DND-41 (cell line): ENCODE results near the gene UTP11.

Experiments used
- ATAC-seq: fragments of 200-7000 bp; cut with Tn5 transposase; 3 replicates; pipeline ENCODE4 v1.9.1; 2021; ENCODE audit warnings: low read depth; ENCODE audit not compliant: insufficient read depth
- DNase-seq: peaks from one replicate; pipeline ENCODE4 v3.0.0-alpha.2; 2020
- H2AFZ ChIP-seq: 2 replicates; pipeline ENCODE4 v1.6.0; 2012; ENCODE audit warnings: low read depth, low read length
- H3K27ac ChIP-seq: 2 replicates; pipeline ENCODE4 v1.5.1; 2012; ENCODE audit warnings: low read length, inconsistent platforms
- H3K27me3 ChIP-seq: fragments of 200-600 bp; sonication (generic); 2 replicates; pipeline ENCODE4 v1.6.0; 2012; ENCODE audit warnings: low read length, mild to moderate bottlenecking, inconsistent platforms; ENCODE audit not compliant: insufficient read depth, poor library complexity
- H3K36me3 ChIP-seq: 2 replicates; pipeline ENCODE4 v1.5.1; 2012; ENCODE audit warnings: low read length, inconsistent platforms; ENCODE audit not compliant: insufficient read depth
- H3K4me1 ChIP-seq: 2 replicates; pipeline ENCODE4 v1.5.1; 2012; ENCODE audit warnings: mild to moderate bottlenecking, low read length; ENCODE audit not compliant: insufficient read depth
- H3K4me2 ChIP-seq: 2 replicates; pipeline ENCODE4 v1.6.0; 2012; ENCODE audit warnings: mild to moderate bottlenecking, moderate library complexity, low read length, inconsistent platforms; ENCODE audit not compliant: insufficient read depth
- H3K4me3 ChIP-seq, 2 experiments: fragments of 200-600 bp in 1 of 2; shearing (Covaris generic) in 1 of 2; 2 replicates each; pipeline ENCODE4 v1.5.1; 2012 to 2016; ENCODE audit warnings: inconsistent platforms in 2 of 2, low read length in 2 of 2, mild to moderate bottlenecking in 2 of 2, low read depth in 1 of 2, moderate library complexity in 1 of 2
- H3K79me2 ChIP-seq: 2 replicates; pipeline ENCODE4 v1.6.0; 2012; ENCODE audit warnings: low read length, inconsistent platforms; ENCODE audit not compliant: insufficient read depth
- H3K9ac ChIP-seq: 2 replicates; pipeline ENCODE4 v1.6.0; 2012; ENCODE audit warnings: low read depth, mild to moderate bottlenecking, inconsistent platforms, low read length, moderate library complexity
- H3K9me3 ChIP-seq: 2 replicates; pipeline ENCODE4 v1.5.1; 2012; ENCODE audit warnings: low read length, moderate library complexity, mild to moderate bottlenecking, inconsistent platforms; ENCODE audit not compliant: insufficient read depth, severe bottlenecking
- H4K20me1 ChIP-seq: 2 replicates; pipeline ENCODE4 v1.6.0; 2012; ENCODE audit warnings: low read length; ENCODE audit not compliant: insufficient read depth
- EZH2 ChIP-seq: IDR thresholded peaks from 3 replicates; pipeline ENCODE4 v1.6.1; 2012; ENCODE audit warnings: borderline replicate concordance, low read depth, mild to moderate bottlenecking, moderate library complexity, low read length, inconsistent platforms; ENCODE audit not compliant: severe bottlenecking
- TF ChIP-seq, protein P1 (sequence below): IDR thresholded peaks from 2 replicates; pipeline ENCODE4 v1.5.1; 2012; ENCODE audit warnings: borderline replicate concordance, low read length, moderate library complexity, mild to moderate bottlenecking; ENCODE audit not compliant: poor library complexity, severe bottlenecking; ENCODE audit errors: extremely low read depth

UTP11 gene

DNA sequence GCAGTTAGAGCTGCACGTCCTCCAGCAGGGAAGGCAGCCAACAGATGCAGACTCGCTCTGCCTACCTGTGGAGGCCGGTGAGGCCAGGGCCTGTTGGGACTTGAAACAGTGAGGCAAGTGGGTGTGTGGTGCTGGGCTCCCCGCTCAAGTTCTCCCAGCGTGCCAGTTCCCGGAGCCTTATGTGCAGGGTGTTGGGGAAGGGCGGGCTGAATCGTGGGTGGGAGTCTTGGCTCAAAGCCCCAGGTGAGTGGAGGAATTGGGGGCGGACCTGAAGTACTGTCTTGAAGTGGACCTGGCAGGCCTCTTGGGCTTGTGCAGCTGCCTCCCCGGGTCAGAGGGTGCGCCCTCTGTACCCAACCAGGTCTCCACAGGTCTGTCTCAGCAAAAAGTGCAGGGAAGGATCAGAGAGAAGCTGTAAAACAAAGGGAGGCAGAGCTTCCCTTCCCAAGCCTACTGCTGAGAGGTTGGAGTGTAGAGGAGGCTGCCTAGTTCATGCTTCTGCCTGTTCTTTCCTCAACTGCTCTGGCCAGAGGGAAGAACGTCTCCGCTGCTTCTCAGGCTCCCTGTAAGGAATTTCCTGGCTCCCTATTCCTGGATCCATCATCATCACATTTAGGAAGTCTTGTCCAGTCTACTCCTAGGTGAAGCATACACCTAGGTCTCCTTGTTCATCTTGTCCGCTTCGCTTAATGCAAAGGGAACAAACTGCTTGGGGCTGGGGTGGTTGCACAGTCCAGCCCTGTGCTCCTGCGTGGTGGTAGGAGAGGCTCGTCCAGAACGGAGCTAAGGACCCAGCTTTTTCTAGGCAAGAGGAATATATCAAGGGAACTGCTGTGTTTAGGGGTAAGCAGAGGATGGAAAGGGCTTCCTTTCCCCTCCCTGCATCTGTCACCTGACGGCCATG, 14.9 kb downstream of the UTP11 start:
- Histone ChIP-seq H3K36me3 (peaks cover 35% of the 10 kb centered on the region), H3K9me3 (no peaks in the 10 kb centered on the region), H2AFZ (no peak overlapping the region), H3K27ac (no peak overlapping the region), H4K20me1 (peaks cover 21% of the 10 kb centered on the region), H3K9ac (no peak overlapping the region), H3K27me3 (no peaks in the 10 kb centered on the region), H3K4me1 (no peaks in the 10 kb centered on the region), H3K79me2 (no peaks in the 10 kb centered on the region), H3K4me3 (no peak overlapping the region), H3K4me2 (no peak overlapping the region)
- TF ChIP-seq, protein P1, sequence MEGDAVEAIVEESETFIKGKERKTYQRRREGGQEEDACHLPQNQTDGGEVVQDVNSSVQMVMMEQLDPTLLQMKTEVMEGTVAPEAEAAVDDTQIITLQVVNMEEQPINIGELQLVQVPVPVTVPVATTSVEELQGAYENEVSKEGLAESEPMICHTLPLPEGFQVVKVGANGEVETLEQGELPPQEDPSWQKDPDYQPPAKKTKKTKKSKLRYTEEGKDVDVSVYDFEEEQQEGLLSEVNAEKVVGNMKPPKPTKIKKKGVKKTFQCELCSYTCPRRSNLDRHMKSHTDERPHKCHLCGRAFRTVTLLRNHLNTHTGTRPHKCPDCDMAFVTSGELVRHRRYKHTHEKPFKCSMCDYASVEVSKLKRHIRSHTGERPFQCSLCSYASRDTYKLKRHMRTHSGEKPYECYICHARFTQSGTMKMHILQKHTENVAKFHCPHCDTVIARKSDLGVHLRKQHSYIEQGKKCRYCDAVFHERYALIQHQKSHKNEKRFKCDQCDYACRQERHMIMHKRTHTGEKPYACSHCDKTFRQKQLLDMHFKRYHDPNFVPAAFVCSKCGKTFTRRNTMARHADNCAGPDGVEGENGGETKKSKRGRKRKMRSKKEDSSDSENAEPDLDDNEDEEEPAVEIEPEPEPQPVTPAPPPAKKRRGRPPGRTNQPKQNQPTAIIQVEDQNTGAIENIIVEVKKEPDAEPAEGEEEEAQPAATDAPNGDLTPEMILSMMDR = no peak
- TF ChIP-seq EZH2 = no peak
- ATAC-seq (0 out of 3 replicates have a peak, but pooled peaks have one; percentile 26), DNase-seq (no peak)

DNA sequence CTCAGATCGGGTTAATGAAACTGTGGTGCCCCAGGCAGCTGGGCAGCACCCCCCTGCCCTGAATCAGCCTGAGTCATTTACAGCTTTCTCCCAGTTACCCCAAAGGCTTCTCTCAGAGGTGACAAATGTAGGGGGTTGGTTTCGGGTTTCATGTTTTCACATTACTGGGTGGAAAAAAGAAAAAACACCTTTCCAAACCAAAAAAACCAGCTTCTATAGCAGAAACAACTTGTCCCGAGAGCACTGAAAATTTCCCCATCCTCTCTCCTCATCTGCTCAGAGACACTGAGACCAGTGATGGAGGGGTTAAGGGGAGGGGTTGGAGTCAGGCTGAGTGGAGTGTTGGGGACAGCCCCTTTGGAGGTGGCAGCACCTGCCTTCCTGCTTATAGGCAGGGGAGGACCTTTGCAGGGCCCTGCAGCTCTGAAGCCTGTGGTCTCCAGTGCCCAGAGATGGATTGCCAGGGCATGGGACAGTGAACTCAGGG, 15.6 kb downstream of the UTP11 start:
- Histone ChIP-seq H3K4me1 (no peaks in the 10 kb centered on the region), H4K20me1 (peaks cover 21% of the 10 kb centered on the region), H3K4me2 (no peak overlapping the region), H3K79me2 (no peaks in the 10 kb centered on the region), H2AFZ (no peak overlapping the region), H3K9ac (no peak overlapping the region), H3K4me3 (no peak overlapping the region), H3K36me3 (peaks cover 28% of the 10 kb centered on the region), H3K27ac (no peak overlapping the region), H3K9me3 (no peaks in the 10 kb centered on the region), H3K27me3 (no peaks in the 10 kb centered on the region)
- ATAC-seq (peak; percentile 35; the same call in 1 of the 3 replicates), DNase-seq (no peak)
- TF ChIP-seq, protein P1 = no peak
- TF ChIP-seq EZH2 = no peak

DNA sequence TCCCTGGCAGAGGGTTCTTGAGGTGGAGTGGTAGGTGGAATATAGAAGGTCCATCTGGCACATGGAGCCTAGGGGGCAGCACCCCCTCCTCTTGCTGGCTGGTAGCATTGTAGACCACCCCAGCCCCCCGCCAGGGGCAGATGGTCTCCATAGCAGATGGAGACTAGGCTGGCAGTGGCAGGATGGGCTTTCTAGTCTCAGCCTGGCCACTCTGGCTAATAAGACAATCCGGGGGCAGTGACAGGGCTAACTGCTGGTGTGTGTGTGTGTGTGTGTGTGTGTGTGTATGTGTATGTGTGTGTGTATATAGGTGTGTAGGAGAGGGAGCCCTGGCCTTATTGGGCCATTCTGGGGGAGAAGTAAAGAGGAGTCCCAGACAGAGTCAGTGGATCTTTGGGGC, 16.1 kb downstream of the UTP11 start:
- peaks cover 23% of the 10 kb centered on the region for H3K36me3 ChIP-seq
- H3K9ac ChIP-seq = no peak overlapping the region
- H3K79me2 ChIP-seq = no peaks in the 10 kb centered on the region
- DNase-seq = no peak
- peaks cover 21% of the 10 kb centered on the region for H4K20me1 ChIP-seq
- no peaks in the 10 kb centered on the region for H3K9me3 ChIP-seq
- no peaks in the 10 kb centered on the region for H3K4me1 ChIP-seq
- H3K4me3 ChIP-seq = no peak overlapping the region
- ATAC-seq = 0 out of 3 replicates have a peak, but pooled peaks have one; percentile 10
- H2AFZ ChIP-seq = no peak overlapping the region
- H3K27me3 ChIP-seq = no peaks in the 10 kb centered on the region
- TF ChIP-seq, protein P1 = peak; percentile 10
- no peak for TF ChIP-seq EZH2
- no peak overlapping the region for H3K4me2 ChIP-seq
- H3K27ac ChIP-seq = no peak overlapping the region
